B cell (primary cell): Measurements from ENCODE around the gene PSMC3IP. TPM values are rescaled to one million over a fixed set of nuclear protein-coding genes. Genes with fewer than 3 reads are reported as not detected.

Source experiments
- ATAC-seq: fragments of 200-7000 bp; cut with Tn5 transposase; one replicate; pipeline ENCODE4 v1.10.0; 2021; ENCODE audit warnings: low read depth, mild to moderate bottlenecking, moderate number of reproducible peaks, moderate library complexity
- CTCF ChIA-PET: fragments of 350-600 bp; sonication (Branson Sonifier 250); formaldehyde crosslinking; loops from one replicate; lab custom pipeline; 2021; ENCODE audit warnings: antibody characterized with exemption, inconsistent platforms; lab: Charles Lee
- POLR2A ChIA-PET: fragments of 350-600 bp; sonication (Branson Sonifier 250); formaldehyde crosslinking; loops from one replicate; lab custom pipeline; 2021; ENCODE audit warnings: antibody characterized with exemption; lab: Charles Lee
- DNase-seq: peaks from one replicate; pipeline ENCODE4 v3.0.0; 2013
- H2AFZ ChIP-seq: 2 replicates; pipeline ENCODE4 v1.6.1; 2012; ENCODE audit warnings: mild to moderate bottlenecking, low read depth, low read length; ENCODE audit not compliant: insufficient read depth, poor library complexity, severe bottlenecking
- H3K27ac ChIP-seq, 2 donors: 1 replicate in 1 of 2; 2 replicates in 1 of 2; pipeline ENCODE4 v1.5.1; 2012 to 2013; ENCODE audit warnings: low read length in 2 of 2, mild to moderate bottlenecking in 2 of 2, moderate library complexity in 1 of 2
- H3K27me3 ChIP-seq, 4 experiments: fragments of 200-600 bp in 1 of 4; sonication (generic) in 1 of 4; replicated peaks in 1 of 4; 1 replicate in 2 of 4; 2 replicates in 2 of 4; pipeline versions ENCODE4 v1.6.1 to v1.7.0; 2013 to 2016; ENCODE audit warnings: low read length in 3 of 4, mild to moderate bottlenecking in 2 of 4, mixed read lengths in 1 of 4, moderate library complexity in 1 of 4; ENCODE audit not compliant: insufficient read depth in 4 of 4, control insufficient read depth in 3 of 4; ENCODE audit errors: control extremely low read depth in 1 of 4
- H3K36me3 ChIP-seq, 2 experiments: replicated peaks in 1 of 2; 1 replicate in 1 of 2; 2 replicates in 1 of 2; pipeline versions ENCODE4 v1.6.1 to v1.7.1; 2013; ENCODE audit warnings: low read length in 1 of 2; ENCODE audit not compliant: insufficient read depth in 2 of 2, control insufficient read depth in 1 of 2; ENCODE audit errors: control extremely low read depth in 1 of 2, extremely low read depth in 1 of 2
- H3K4me1 ChIP-seq, 2 donors: fragments of 200-600 bp in 1 of 2; sonication (generic) in 1 of 2; 1 replicate in 1 of 2; 2 replicates in 1 of 2; pipeline versions ENCODE4 v1.5.1 to v1.6.1; 2013 to 2017; ENCODE audit warnings: low read length in 2 of 2; ENCODE audit not compliant: control insufficient read depth in 2 of 2, insufficient read depth in 2 of 2
- H3K4me2 ChIP-seq: replicated peaks from 2 replicates; pipeline ENCODE3; 2012; ENCODE audit warnings: mild to moderate bottlenecking, low read depth, low read length; ENCODE audit not compliant: poor library complexity, severe bottlenecking
- H3K4me3 ChIP-seq, 5 experiments: fragments of 200-600 bp in 1 of 5; sonication (generic) in 1 of 5; 1 replicate in 3 of 5; 2 replicates in 2 of 5; pipeline versions ENCODE4 v1.5.1 to v1.7.0; 2011 to 2016; ENCODE audit warnings: low read length in 4 of 5, mild to moderate bottlenecking in 4 of 5, low read depth in 2 of 5, control low read depth in 1 of 5, moderate library complexity in 1 of 5; ENCODE audit not compliant: insufficient read depth in 1 of 5; ENCODE audit errors: control extremely low read depth in 1 of 5, extremely low read depth in 1 of 5
- H3K79me2 ChIP-seq: fragments of 200-600 bp; sonication (generic); one replicate; pipeline ENCODE4 v1.6.0; 2016; ENCODE audit warnings: low read length; ENCODE audit not compliant: control insufficient read depth, insufficient read depth
- H3K9ac ChIP-seq: fragments of 200-600 bp; sonication (generic); 2 replicates; pipeline ENCODE4 v1.6.1; 2017; ENCODE audit warnings: mild to moderate bottlenecking, low read length, moderate library complexity
- H3K9me3 ChIP-seq, 3 donors: one replicate each; pipeline versions ENCODE4 v1.6.1 to v1.7.1; 2013; ENCODE audit warnings: low read length in 2 of 3; ENCODE audit not compliant: control insufficient read depth in 2 of 3, insufficient read depth in 1 of 3; ENCODE audit errors: control extremely low read depth in 1 of 3
- H4K20me1 ChIP-seq: 2 replicates; pipeline ENCODE4 v1.6.0; 2012; ENCODE audit warnings: mild to moderate bottlenecking, low read length; ENCODE audit not compliant: insufficient read depth, control insufficient read depth, poor library complexity, severe bottlenecking
- H3K27ac Mint-ChIP-seq: one replicate; pipeline ENCODE4 v1.8.0; 2021; ENCODE audit warnings: mixed read lengths
- H3K27me3 Mint-ChIP-seq: one replicate; pipeline ENCODE4 v1.8.0; 2021; ENCODE audit warnings: mixed read lengths
- H3K4me1 Mint-ChIP-seq: one replicate; pipeline ENCODE4 v1.8.0; 2021; ENCODE audit warnings: mixed read lengths
- H3K4me3 Mint-ChIP-seq: one replicate; pipeline ENCODE4 v1.8.0; 2021; ENCODE audit warnings: mixed read lengths
- H3K9me3 Mint-ChIP-seq: one replicate; pipeline ENCODE4 v1.8.0; 2022; ENCODE audit warnings: mixed read lengths; ENCODE audit not compliant: insufficient read depth
- CTCF ChIP-seq: fragments of 200-600 bp; IDR thresholded peaks from one replicate; pipeline ENCODE4 v1.8.0; 2022; ENCODE audit warnings: antibody characterized with exemption, mild to moderate bottlenecking
- EZH2 ChIP-seq: IDR thresholded peaks from 2 replicates; pipeline ENCODE4 v1.6.1; 2012; ENCODE audit warnings: borderline replicate concordance, low read depth, mild to moderate bottlenecking, moderate library complexity, low read length; ENCODE audit not compliant: insufficient read depth, poor library complexity, severe bottlenecking
- WGBS: methylation state at CpG from one replicate; pipeline ENCODE4 v1.1.5; 2013; ENCODE audit warnings: missing lambda C conversion rate; ENCODE audit not compliant: insufficient coverage; 5-methylcytosine and 5-hydroxymethylcytosine counted together
- intact Hi-C: fragments of 100-400 bp; cut with micrococcal nuclease; formaldehyde crosslinking; loops from one replicate; pipeline ENCODE4 v1.10.0; 2022
- polyA plus RNA-seq: library from polyadenylated mRNA; depleted of rRNA; stranded (reverse); fragments of >200 nt; gene quantifications from 2 replicates; pipeline ENCODE4 v1.2.3, GENCODE V29; 2012
- total RNA-seq, 2 donors: library from RNA; stranded (reverse); fragments of 120-200 nt in 1 of 2; gene quantifications; 1 replicate in 1 of 2; 2 replicates in 1 of 2; pipeline versions ENCODE4 v1.2.3 to v1.2.4, GENCODE V29; 2013 to 2022

The PSMC3IP gene
- total and polyA plus RNA-seq, 2 donors (not counting 1 experiment from before 2014, with no cell fraction given) = 2.8 to 10.4 TPM

- Mint-ChIP-seq H3K27me3 (no peaks in the 10 kb centered on the region), H3K4me3 (peak overlapping the region; percentile 74), H3K27ac (peak overlapping the region; percentile 10), H3K9me3 (no peaks in the 10 kb centered on the region), H3K4me1 (peaks cover 16% of the 10 kb centered on the region)
- H3K36me3 ChIP-seq = peaks cover 0 to 4% of the 10 kb centered on the region in 2 experiments
- POLR2A ChIA-PET = interaction anchor here (1.0 to 2.1 kb wide), 7 partner anchors 12 to 276 kb away, joined by 3 to 12 read pairs (median 6); partner anchors contain the start of genes BECN1, MLX, NAGLU and PSMC3IP
- H3K4me3 ChIP-seq = peak overlapping the region in 1 of 5 experiments; percentile 48
- H4K20me1 ChIP-seq = peaks cover 10% of the 10 kb centered on the region
- no peaks in the 10 kb centered on the region for H3K9me3 ChIP-seq
- no peak for DNase-seq
- CTCF ChIA-PET = interaction anchor here (0.7 to 3.0 kb wide), 14 partner anchors 9 to 435 kb away, joined by 3 to 39 read pairs (median 4); partner anchors contain the start of genes DHX58, MLX, NAGLU and PSMC3IP
- peak overlapping the region; percentile 62 for H3K9ac ChIP-seq
- WGBS = 87% methylated on average over 14 of the region's 14 CpGs
- H2AFZ ChIP-seq = peak overlapping the region; percentile 66
- H3K27me3 ChIP-seq = no peaks in the 10 kb centered on the region
- H3K4me1 ChIP-seq = peaks cover 10 to 16% of the 10 kb centered on the region in 2 donors
- peak overlapping the region; percentile 80 for H3K4me2 ChIP-seq
- TF ChIP-seq CTCF (no peak), EZH2 (no peak)
- H3K27ac ChIP-seq = no peak overlapping the region
- intact Hi-C loops = loop anchor here (1.0 kb wide), 5 partner anchors 11 to 31 kb away; partner anchors contain the start of genes COASY, MLX and NAGLU
- H3K79me2 ChIP-seq = peaks cover 3% of the 10 kb centered on the region
- no peak for ATAC-seq
These were observed 29.8 kb downstream of the PSMC3IP start for GRCh38 chr17:42547698-42548069.

- peaks cover 10% of the 10 kb centered on the region for H4K20me1 ChIP-seq
- H3K79me2 ChIP-seq = peaks cover 3% of the 10 kb centered on the region
- TF ChIP-seq CTCF (no peak), EZH2 (no peak)
- peaks cover 0 to 7% of the 10 kb centered on the region in 2 experiments for H3K36me3 ChIP-seq
- POLR2A ChIA-PET = interaction anchor here (1.8 to 2.1 kb wide), 2 partner anchors 11 to 20 kb away, joined by 6 to 8 read pairs; partner anchors contain the start of genes MLX and NAGLU
- Mint-ChIP-seq H3K4me1 (peaks cover 16% of the 10 kb centered on the region), H3K27me3 (no peaks in the 10 kb centered on the region), H3K27ac (no peak overlapping the region), H3K4me3 (peak overlapping the region; percentile 26), H3K9me3 (no peaks in the 10 kb centered on the region)
- no peak overlapping the region for H3K4me2 ChIP-seq
- H3K4me3 ChIP-seq = no peak overlapping the region
- 96% methylated on average over 23 of the region's 23 CpGs for WGBS
- H3K27ac ChIP-seq = no peak overlapping the region
- CTCF ChIA-PET = interaction anchor here (1.4 to 3.0 kb wide), 5 partner anchors 10 to 31 kb away, joined by 3 to 39 read pairs (median 9); partner anchors contain the start of genes NAGLU and PSMC3IP
- peaks cover 10 to 16% of the 10 kb centered on the region in 2 donors for H3K4me1 ChIP-seq
- H2AFZ ChIP-seq = no peak overlapping the region
- no peaks in the 10 kb centered on the region for H3K27me3 ChIP-seq
- H3K9me3 ChIP-seq = no peaks in the 10 kb centered on the region
- intact Hi-C loops = no loop called here
- no peak for DNase-seq
- H3K9ac ChIP-seq = no peak overlapping the region
- ATAC-seq = no peak
These were observed 30.5 kb downstream of the PSMC3IP start for GRCh38 chr17:42547001-42547461.
